ENCODE measurements around the gene LY86. TPM values are rescaled to one million over a fixed set of nuclear protein-coding genes. Genes with fewer than 3 reads are reported as not detected.

The LY86 gene
- total and polyA plus RNA-seq, 9 donors, result 1.3 to 13.8 (median 2.3) TPM

GRCh38 chr6:6596529-6597328 is 8.2 kb downstream of the LY86 start:
- H3K9me3 ChIP-seq, result no peaks in the 10 kb centered on the region
- H3K36me3 ChIP-seq, result no peaks in the 10 kb centered on the region
- no peak for TF ChIP-seq CTCF (IDR thresholded peaks at IDR 0.05)
- no peak for TF ChIP-seq POLR2A (IDR thresholded peaks at IDR 0.05)
- no peak for TF ChIP-seq EP300 (IDR thresholded peaks at IDR 0.05)
- no peak overlapping the region for H3K27ac ChIP-seq
- H3K27me3 ChIP-seq, result no peaks in the 10 kb centered on the region
- intact Hi-C loops (cut with DNase I), result no loop called here
- WGBS, 3 donors, result 42 to 49% (median 46%) methylated on average over 14 of the region's 14 CpGs
- no peak overlapping the region for H3K4me3 ChIP-seq
- DNase-seq, result no peak
- no peaks in the 10 kb centered on the region for H3K4me1 ChIP-seq (ENCODE audit: insufficient read depth)

DNA sequence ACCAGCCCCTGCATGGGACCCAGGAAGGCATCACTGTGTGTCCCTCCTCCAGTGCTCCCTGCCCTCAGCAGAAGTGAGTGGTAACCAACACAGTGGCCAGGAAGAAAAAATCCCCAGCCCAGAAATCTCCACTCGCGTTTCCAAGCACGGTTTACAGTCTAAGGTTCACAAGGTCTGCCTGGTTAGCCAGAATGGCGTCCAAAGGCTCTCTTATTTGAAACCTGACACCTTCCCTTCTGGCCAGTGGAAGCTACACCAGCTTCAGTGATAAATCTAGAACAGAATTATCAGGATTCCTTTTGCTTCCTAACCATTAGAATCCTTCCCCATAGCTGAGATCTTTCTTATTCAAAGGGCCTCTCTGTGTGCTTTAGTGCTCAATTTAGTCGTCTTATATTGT is 9.2 kb downstream of the LY86 start:
- Histone ChIP-seq H3K36me3 (no peaks in the 10 kb centered on the region), H3K27ac (no peak overlapping the region), H3K27me3 (no peaks in the 10 kb centered on the region), H3K4me1 (ENCODE audit: insufficient read depth) (no peaks in the 10 kb centered on the region), H3K4me3 (no peak overlapping the region), H3K9me3 (no peaks in the 10 kb centered on the region)
- intact Hi-C loops (cut with DNase I), result no loop called here
- 42 to 46% (median 43%) methylated on average over 5 of the region's 5 CpGs for WGBS, 3 donors
- no peak for TF ChIP-seq POLR2A (IDR thresholded peaks at IDR 0.05)
- TF ChIP-seq EP300 (IDR thresholded peaks at IDR 0.05), result no peak
- TF ChIP-seq CTCF (IDR thresholded peaks at IDR 0.05), result no peak
- no peak for DNase-seq

GRCh38 chr6:6599468-6599873 is 11.0 kb downstream of the LY86 start:
- intact Hi-C loops (cut with DNase I), result no loop called here
- TF ChIP-seq EP300 (IDR thresholded peaks at IDR 0.05) (no peak), CTCF (IDR thresholded peaks at IDR 0.05) (no peak)
- H3K27ac ChIP-seq, result no peak overlapping the region
- H3K9me3 ChIP-seq, result no peaks in the 10 kb centered on the region
- H3K4me3 ChIP-seq, result no peak overlapping the region
- H3K4me1 ChIP-seq (ENCODE audit: insufficient read depth), result no peaks in the 10 kb centered on the region
- no peak for DNase-seq
- WGBS, 3 donors, result 69 to 76% (median 73%) methylated on average over 4 of the region's 4 CpGs
- H3K27me3 ChIP-seq, result no peaks in the 10 kb centered on the region
- H3K36me3 ChIP-seq, result no peaks in the 10 kb centered on the region

DNA sequence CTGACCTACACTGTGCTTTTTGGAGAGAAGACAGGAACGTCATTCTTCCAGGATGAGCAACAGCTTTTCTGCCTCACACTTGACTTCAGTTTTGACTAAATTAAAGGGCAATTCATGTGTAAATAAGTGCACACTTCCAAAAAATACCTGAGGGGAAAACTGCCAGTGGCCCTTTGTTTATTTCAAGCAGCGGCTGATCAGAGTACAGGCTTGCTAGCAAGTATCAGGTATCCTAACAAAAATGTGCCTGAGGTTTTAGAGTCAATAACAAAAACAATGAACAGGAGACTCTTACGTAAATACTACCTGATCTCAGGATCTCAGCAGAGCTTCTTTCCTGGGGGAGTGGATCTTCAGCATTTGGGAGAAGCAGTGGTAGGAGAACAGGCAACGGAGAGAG is 12.4 kb downstream of the LY86 start:
- no peak overlapping the region for H3K4me3 ChIP-seq
- no peaks in the 10 kb centered on the region for H3K4me1 ChIP-seq (ENCODE audit: insufficient read depth)
- no peaks in the 10 kb centered on the region for H3K36me3 ChIP-seq
- no peak overlapping the region for H3K27ac ChIP-seq
- TF ChIP-seq CTCF (IDR thresholded peaks at IDR 0.05) (no peak), POLR2A (IDR thresholded peaks at IDR 0.05) (no peak)
- WGBS, 3 donors, result 57 to 62% (median 57%) methylated on average over 4 of the region's 4 CpGs
- DNase-seq, result no peak
- intact Hi-C loops (cut with DNase I), result no loop called here
- no peaks in the 10 kb centered on the region for H3K9me3 ChIP-seq
- H3K27me3 ChIP-seq, result no peaks in the 10 kb centered on the region
